Measurements from ENCODE around the gene TNNI3K. TPM values are rescaled to one million over a fixed set of nuclear protein-coding genes. Genes with fewer than 3 reads are reported as not detected.

TNNI3K gene
- total RNA-seq, 1 donor from 2014 or later, result not detected

DNA sequence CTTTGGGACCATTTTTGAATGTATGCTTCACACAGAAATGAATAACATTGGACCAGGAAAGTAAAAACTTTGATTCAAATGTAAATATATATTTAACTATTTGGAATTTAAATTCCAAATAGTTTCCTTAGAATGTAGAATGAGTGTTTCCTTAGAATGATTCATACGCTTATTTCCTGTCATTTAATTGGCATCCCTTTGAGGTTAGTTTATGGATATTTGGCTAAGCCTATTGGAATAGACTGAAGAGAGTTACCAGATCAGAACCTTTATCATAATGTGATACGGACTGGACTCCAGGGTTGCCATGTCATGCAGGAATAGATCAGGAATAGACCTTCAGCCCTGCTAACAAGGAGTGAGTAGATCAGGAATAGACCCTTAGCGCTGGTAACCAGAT is 133.1 kb downstream of the TNNI3K start:
- Histone ChIP-seq H3K4me1 (no peaks in the 10 kb centered on the region), H3K36me3 (no peaks in the 10 kb centered on the region), H3K27me3 (no peaks in the 10 kb centered on the region), H3K4me3 (no peak overlapping the region), H3K27ac (no peak overlapping the region), H3K9me3 (no peaks in the 10 kb centered on the region)
- DNase-seq (ENCODE audit: extremely low spot score in 2 of 2), result no peak
- intact Hi-C loops (cut with DNase I), result no loop called here
- TF ChIP-seq, protein P1, sequence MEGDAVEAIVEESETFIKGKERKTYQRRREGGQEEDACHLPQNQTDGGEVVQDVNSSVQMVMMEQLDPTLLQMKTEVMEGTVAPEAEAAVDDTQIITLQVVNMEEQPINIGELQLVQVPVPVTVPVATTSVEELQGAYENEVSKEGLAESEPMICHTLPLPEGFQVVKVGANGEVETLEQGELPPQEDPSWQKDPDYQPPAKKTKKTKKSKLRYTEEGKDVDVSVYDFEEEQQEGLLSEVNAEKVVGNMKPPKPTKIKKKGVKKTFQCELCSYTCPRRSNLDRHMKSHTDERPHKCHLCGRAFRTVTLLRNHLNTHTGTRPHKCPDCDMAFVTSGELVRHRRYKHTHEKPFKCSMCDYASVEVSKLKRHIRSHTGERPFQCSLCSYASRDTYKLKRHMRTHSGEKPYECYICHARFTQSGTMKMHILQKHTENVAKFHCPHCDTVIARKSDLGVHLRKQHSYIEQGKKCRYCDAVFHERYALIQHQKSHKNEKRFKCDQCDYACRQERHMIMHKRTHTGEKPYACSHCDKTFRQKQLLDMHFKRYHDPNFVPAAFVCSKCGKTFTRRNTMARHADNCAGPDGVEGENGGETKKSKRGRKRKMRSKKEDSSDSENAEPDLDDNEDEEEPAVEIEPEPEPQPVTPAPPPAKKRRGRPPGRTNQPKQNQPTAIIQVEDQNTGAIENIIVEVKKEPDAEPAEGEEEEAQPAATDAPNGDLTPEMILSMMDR (IDR thresholded peaks at IDR 0.05), result no peak
- TF ChIP-seq POLR2AphosphoS5 (IDR thresholded peaks at IDR 0.05; ENCODE audit: insufficient read depth in 1 of 2, low read depth in 1 of 2) (no peak), POLR2A (IDR thresholded peaks at IDR 0.05) (no peak)

DNA sequence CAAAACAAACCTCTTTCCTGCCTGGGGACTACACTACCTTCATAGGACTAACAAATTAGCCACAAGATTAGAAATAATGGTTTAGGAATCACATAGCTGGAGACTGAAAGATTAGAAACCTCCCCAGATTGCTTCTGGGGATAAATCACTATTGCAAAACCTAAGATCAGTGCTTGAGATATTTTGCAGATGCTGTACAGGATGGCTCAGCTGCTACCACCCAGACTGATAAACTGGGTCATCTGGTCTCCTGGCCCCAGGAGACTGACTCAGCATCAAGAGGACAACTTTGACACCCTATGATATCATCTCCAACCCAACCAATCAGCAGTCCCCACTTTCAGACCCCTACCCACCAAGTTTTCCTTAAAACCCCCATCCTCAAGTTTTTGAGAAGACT is 140.2 kb downstream of the TNNI3K start:
- no peak for DNase-seq (ENCODE audit: extremely low spot score in 2 of 2)
- no peaks in the 10 kb centered on the region for H3K36me3 ChIP-seq
- TF ChIP-seq POLR2AphosphoS5 (IDR thresholded peaks at IDR 0.05; ENCODE audit: insufficient read depth in 1 of 2, low read depth in 1 of 2) (no peak), POLR2A (IDR thresholded peaks at IDR 0.05) (no peak)
- TF ChIP-seq, protein P1 (IDR thresholded peaks at IDR 0.05), result no peak
- intact Hi-C loops (cut with DNase I), result no loop called here
- no peaks in the 10 kb centered on the region for H3K9me3 ChIP-seq
- no peaks in the 10 kb centered on the region for H3K4me1 ChIP-seq
- H3K4me3 ChIP-seq, result no peak overlapping the region
- no peak overlapping the region for H3K27ac ChIP-seq
- H3K27me3 ChIP-seq, result no peaks in the 10 kb centered on the region

DNA sequence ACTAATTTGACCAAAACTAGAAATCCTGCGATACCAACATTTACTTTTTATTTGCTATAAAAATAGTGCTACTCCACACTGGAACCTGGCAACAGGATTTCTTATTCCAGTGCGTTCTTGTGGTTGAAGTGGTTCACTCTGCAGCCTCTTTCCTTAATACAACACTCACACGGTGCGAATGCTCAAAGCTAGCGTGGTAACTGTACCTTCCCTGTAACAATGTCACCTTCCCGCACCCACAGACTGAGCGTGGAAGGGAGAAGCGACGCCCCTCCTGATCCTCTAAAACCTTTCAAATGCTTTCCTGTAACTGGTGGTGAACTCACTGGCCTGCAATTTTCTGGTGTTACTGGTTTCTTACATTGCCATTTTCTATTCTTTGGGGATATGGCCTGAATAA is 145.1 kb downstream of the TNNI3K start:
- Histone ChIP-seq H3K27me3 (no peaks in the 10 kb centered on the region), H3K36me3 (no peaks in the 10 kb centered on the region), H3K27ac (no peak overlapping the region), H3K4me1 (no peaks in the 10 kb centered on the region), H3K4me3 (no peak overlapping the region), H3K9me3 (no peaks in the 10 kb centered on the region)
- TF ChIP-seq, protein P1 (IDR thresholded peaks at IDR 0.05), result no peak
- TF ChIP-seq POLR2AphosphoS5 (IDR thresholded peaks at IDR 0.05; ENCODE audit: insufficient read depth in 1 of 2, low read depth in 1 of 2) (no peak), POLR2A (IDR thresholded peaks at IDR 0.05) (no peak)
- DNase-seq (ENCODE audit: extremely low spot score in 2 of 2), result no peak
- intact Hi-C loops (cut with DNase I), result no loop called here

DNA sequence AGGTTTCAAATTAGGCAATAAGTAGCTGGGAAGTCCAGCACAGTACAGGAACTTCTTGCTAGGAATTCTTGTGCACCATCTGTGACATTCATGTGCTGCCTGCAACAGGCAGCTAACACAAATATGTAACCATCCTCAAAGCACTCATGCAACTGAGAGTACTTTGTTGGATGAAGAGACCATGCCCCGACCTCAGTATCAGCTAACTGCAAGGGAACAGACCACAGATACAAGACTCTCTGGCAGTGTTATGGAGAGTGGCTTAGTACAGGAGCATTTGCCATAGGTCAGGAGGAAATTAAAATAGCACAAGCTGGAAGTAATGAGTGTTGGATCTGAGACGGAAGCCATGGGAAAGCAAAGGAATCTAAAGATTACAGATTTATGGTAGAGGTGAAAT is 153.7 kb downstream of the TNNI3K start:
- no peaks in the 10 kb centered on the region for H3K9me3 ChIP-seq
- DNase-seq (ENCODE audit: extremely low spot score in 2 of 2), result no peak
- no peaks in the 10 kb centered on the region for H3K36me3 ChIP-seq
- intact Hi-C loops (cut with DNase I), result no loop called here
- H3K4me1 ChIP-seq, result no peaks in the 10 kb centered on the region
- TF ChIP-seq POLR2AphosphoS5 (IDR thresholded peaks at IDR 0.05; ENCODE audit: insufficient read depth in 1 of 2, low read depth in 1 of 2) (no peak), POLR2A (IDR thresholded peaks at IDR 0.05) (no peak)
- TF ChIP-seq, protein P1 (IDR thresholded peaks at IDR 0.05), result no peak
- no peak overlapping the region for H3K4me3 ChIP-seq
- H3K27me3 ChIP-seq, result no peaks in the 10 kb centered on the region
- H3K27ac ChIP-seq, result no peak overlapping the region

DNA sequence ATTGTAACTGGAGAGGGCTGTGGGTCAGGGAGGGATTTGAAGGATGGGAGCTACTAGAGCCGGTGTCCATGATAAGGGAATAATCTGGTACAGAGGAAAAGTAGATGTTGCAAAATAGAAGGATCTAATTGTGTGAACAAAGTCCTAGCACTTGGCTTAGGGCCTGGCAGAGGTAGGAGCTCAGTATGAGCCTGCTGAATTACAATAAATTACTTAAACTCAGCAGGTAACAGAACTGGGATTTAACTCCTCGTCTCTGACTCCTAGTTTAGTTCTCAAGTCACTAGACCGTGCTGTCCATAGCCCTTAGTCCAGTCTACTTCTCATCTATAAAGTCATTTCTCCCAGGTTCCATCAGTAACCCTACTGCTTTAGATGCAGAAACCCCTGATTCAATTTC is 157.0 kb downstream of the TNNI3K start:
- no peak overlapping the region for H3K27ac ChIP-seq
- no peaks in the 10 kb centered on the region for H3K27me3 ChIP-seq
- no peaks in the 10 kb centered on the region for H3K36me3 ChIP-seq
- H3K9me3 ChIP-seq, result no peaks in the 10 kb centered on the region
- intact Hi-C loops (cut with DNase I), result no loop called here
- no peak overlapping the region for H3K4me3 ChIP-seq
- DNase-seq (ENCODE audit: extremely low spot score in 2 of 2), result no peak
- TF ChIP-seq, protein P1 (IDR thresholded peaks at IDR 0.05), result no peak
- TF ChIP-seq POLR2A (IDR thresholded peaks at IDR 0.05), result no peak
- no peak for TF ChIP-seq POLR2AphosphoS5 (IDR thresholded peaks at IDR 0.05; ENCODE audit: insufficient read depth in 1 of 2, low read depth in 1 of 2)
- H3K4me1 ChIP-seq, result no peaks in the 10 kb centered on the region
